HT1080 (cell line): ENCODE data around the gene GRIN2A. TPM values are rescaled to one million over a fixed set of nuclear protein-coding genes. Genes with fewer than 3 reads are reported as not detected.

ENCODE experiments used
- DNase-seq: peaks from one replicate; pipeline ENCODE4 v3.0.0-alpha.2; 2015; ENCODE audit warnings: low read depth
- total RNA-seq: library from RNA; depleted of rRNA; stranded (reverse); fragments of >200 nt; shearing (Covaris generic); gene quantifications from 2 replicates; pipeline ENCODE4 v1.2.3, GENCODE V29; 2014

The GRIN2A gene
- total RNA-seq, 1 experiment from 2014 or later = not detected

DNA sequence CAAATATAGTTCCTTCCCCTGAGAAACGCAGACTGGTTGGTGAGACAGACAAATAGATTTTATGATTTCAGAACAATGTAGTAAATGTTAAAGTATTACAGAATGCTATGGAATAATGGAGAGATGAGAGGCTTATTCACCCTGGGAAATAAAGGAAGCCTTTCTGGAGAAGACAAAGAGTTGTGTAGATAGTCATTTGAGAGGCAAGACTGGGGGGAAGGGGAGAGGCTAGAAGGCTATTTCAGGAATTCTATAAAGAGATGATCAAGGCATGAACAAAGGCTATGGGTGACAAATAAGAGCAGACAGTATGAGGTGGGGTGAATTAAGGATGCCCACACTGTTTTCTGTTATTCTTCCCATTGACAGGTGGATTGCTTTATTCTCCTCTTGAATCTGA, 211.4 kb downstream of the GRIN2A start:
- no peak for DNase-seq

DNA sequence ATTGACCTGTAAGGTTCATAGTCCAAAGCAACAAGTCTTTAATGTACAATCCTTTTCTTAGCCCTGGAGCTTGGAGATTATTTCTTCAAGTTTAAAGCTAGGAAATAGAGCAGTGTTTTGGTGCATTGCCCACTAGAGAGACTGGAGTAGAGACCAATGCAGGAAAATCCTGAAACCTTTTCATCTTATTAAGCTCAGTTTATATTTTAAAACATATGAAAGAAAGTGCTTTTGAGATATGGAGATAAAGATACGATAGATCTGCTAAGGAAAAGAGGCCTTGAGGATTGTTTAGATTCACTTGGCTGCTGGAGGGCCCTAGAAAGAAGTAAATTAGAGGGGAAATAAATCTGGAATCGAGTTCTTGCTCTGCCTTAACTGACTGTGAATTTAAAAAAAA, 212.0 kb downstream of the GRIN2A start:
- no peak for DNase-seq

DNA sequence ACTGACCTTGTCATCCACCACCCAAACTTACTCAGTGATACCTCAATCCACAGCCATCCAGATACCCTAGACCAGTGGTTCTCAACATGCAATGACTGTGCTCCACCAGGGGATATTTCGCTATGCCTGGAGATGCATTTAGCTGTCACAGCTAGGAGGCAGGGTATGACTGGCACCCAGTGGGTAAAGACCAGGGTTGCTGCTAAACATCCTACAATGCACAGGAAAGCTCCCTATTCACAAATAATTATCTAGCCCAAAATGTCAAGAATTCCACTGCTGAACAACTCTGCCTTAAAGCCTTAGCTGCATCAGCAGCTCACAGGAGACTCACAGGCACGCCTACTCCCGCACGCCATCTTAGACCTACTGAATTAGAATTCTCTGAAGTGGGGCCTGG, 212.6 kb downstream of the GRIN2A start:
- DNase-seq = no peak

DNA sequence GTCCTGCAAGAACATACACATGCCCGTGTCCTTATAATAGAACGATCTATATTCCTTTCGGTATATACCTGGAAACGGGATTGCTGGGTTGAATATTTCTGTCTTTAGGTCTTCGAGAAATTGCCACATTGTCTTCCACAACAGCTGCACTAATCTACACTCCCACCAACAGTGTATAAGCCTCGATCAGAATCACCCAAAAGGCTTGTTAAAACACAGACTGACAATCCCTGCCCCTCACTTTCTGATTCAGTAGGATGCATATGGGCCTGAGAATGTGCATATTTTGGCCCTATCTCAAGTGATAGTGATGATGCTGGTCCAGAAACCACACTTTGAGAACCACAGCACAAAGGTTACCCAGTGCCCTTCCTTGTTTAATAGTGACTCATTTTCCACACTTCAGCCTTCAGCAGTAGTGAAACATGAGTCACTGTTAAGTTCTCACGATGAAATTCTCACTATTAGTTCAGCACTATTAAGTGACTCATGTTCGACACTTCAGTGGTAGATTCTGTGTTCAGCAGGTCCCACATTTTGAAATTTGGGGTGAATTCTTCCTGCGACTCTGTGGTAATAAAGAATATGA, 215.6 kb downstream of the GRIN2A start:
- DNase-seq = peak; percentile 79

DNA sequence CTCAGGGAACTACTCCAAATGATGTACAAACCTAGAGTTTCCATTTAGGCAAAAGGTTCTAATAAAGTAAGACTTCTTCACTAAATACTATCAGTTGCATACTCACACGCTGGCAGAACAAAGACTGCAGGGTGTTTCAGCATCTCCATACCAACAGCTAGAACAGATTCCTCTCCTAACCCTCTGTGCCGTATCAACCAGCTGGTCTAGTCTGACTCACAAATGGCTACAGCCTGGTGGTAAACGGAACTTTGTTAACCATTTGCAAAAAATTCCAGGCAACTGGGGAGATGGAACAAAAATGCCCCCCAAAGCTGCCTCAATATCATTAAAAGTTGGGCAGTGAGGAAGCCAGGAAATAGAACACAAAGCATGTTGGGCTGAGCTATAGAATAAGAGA, 217.1 kb downstream of the GRIN2A start:
- DNase-seq = no peak

- no peak for DNase-seq
These were observed 217.8 kb downstream of the GRIN2A start for GRCh38 chr16:9964426-9964825.

- no peak for DNase-seq
These were observed 224.8 kb downstream of the GRIN2A start for GRCh38 chr16:9957433-9957832.

DNA sequence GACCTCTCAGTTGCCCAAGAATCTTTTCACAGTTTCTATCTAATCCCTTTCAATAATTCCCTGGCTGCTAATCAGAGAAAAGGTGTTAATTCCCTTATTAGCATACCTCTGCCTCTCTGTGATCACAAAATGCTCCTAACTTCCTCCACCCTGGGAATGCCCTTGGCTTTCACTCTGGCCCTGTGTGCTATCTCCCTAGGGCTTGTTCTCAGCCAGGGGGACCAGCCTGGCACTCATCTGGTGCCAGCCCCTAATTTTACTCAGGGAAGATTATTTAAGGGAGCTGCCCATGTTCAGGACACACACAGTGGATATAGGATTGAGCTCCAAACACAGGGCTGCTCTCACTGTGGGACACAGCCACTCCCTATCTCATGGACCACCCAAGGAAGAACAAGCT, 225.2 kb downstream of the GRIN2A start:
- no peak for DNase-seq

DNA sequence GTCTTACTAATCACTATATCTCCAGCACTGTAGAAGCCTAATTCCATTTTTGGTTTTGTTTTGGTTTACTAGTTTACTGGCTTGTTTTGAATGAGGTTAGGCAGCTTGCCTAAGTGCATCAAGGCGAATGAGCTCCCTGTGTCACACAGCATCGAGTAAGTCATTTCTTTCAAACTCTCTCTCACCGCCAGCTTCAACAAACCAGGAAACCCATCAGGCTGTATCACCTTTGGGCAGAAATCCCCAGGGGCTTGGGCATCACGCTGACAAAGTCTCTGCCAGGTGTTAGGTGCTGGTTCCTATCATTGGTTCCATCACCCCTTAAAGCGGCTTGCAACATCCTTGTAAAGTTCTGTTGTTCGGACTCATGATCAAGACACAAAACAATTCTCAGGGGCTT, 226.6 kb downstream of the GRIN2A start:
- no peak for DNase-seq

- DNase-seq = no peak
These were observed 228.2 kb downstream of the GRIN2A start for GRCh38 chr16:9953908-9954570.

DNA sequence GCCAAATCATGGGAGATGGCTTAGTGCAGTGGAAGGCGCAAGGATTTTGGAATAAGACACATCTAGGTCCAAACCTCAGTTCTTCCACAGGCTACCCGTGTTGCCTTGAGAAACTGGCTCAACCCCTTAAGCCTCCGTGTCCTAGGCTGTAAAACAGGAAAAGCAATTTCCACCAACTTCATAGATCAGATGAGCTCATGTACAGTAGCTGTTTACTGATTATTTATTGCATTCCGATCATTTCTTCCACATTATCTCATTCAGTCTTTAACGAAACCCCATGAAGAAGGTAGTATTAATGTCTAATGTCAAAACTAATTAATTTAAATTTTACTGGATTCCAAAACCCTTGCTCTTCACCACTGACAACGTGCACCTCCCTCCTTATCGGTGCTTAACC, 231.6 kb downstream of the GRIN2A start:
- no peak for DNase-seq

GRCh38 chr16:9949396-9949795, 232.8 kb downstream of the GRIN2A start:
- no peak for DNase-seq

DNA sequence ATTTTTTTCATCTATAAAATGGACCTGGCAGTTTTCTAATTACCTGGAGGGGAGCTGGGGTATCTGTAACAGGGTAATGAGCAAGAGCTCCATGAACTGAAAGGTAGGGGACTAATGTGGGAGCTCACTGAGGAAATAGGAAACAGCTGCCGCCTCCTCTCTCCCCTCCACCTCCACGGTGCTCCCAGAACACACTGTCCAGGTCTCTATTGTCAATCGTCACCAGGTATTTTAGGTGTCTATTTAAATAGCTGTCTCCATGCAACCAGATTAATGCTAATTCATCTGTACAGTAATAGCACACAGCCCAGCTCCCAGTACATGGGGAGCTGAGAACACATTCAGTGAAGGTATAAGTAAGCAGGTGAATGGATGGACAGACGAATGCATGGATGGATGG, 233.3 kb downstream of the GRIN2A start:
- DNase-seq = no peak

DNA sequence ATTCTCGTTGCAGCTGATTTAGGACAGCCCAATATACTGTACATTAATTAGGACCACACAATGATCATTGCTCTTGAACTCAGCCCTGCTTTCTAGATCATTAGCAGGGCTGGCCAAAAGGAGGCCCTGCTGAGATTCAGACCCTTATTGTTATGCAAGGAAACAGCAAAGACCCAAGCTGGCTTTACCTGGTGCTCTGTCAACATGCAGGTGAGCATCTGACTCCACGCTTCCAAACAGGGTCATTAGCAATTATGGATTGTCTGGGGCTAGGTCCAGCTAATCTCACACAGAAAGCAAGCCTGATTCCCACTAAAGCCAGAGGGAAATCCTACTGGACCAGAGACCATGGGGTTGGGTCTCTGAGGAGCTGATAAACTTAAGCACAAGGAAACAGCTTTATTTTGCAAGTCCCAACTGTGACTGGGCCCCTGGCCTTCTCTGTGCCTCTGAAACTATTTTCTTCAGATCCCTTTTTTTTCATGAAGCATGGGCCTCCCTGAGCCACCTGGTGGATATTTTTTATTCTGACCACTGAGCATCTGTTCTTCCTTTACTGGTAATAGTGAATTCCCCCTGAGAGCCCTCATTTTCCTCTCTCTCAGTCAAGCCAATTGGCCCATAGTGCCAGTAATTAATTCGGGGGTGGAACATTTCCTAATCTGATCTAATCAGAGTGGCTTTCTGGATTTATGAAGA, 236.1 kb downstream of the GRIN2A start:
- no peak for DNase-seq

DNA sequence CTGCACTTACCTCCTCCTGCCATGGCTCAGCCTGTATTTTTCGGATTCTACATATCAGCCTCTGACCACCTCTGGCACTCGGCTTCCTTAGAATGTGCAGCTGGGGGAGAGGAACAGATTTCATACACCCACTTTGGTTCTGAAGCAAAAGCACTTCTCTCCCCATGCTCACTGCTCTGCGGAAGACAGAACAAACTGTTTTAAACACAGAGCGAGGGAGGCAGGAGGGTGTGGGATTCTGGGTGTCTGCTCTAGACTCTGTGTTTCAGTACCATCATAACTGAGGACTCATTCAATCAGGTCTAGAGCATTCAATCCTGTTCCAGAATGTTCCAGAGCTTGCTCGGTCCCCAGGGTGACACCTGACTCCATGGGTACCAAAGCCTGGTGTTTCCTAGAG, 239.1 kb downstream of the GRIN2A start:
- no peak for DNase-seq

- DNase-seq = no peak
These were observed 241.0 kb downstream of the GRIN2A start for GRCh38 chr16:9941245-9941644.

GRCh38 chr16:9934723-9935508, 247.3 kb downstream of the GRIN2A start:
- DNase-seq = no peak

- DNase-seq = no peak
These were observed 249.1 kb downstream of the GRIN2A start for GRCh38 chr16:9932919-9933653.

DNA sequence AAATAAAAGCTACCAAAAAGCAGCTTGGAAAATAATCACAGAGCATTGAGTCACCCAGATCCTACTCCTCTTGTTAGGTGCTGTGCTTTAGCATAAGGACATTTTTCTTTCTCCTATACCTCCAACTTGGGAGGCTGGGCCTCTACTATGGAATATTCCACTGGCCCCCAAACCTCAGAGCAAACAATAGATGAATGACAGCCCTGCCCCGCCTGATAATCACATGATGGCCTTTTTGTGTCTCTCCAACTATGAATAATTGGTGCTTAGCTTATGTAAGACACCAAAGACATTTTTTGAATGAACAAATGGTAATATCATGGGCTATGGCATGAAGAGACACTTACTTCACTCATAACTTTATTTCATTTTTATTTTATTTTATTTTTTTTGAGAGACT, 250.2 kb downstream of the GRIN2A start:
- DNase-seq = no peak

DNA sequence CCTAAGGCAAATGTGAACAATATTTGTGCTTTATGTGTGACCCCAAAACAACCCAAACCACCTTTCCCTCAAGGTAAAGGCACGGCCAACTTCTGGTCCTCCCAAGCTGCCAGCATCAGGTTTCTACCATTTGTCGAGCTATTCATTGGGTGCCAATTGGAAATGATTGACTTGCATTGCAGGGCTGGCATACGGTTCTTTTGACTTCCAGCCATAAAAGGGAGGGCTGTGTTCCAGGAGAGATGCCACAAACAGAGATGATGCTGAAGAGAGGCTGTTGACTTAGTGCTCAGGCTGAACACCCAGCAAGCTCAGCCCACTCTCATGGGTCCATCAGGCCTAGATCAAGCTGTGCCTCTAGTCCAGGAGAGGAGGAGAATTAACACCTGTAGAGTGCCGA, 252.4 kb downstream of the GRIN2A start:
- DNase-seq = no peak

- DNase-seq = no peak
These were observed 252.9 kb downstream of the GRIN2A start for GRCh38 chr16:9929313-9929712.
